IMR-90 (cell line): ENCODE data around the gene CNIH2. TPM values are rescaled to one million over a fixed set of nuclear protein-coding genes. Genes with fewer than 3 reads are reported as not detected.

Experiments
- ATAC-seq: fragments of 200-7000 bp; cut with Tn5 transposase; 2 replicates; pipeline ENCODE4 v1.9.1; 2020; ENCODE audit warnings: low read depth, mild to moderate bottlenecking, moderate library complexity
- BruUV-seq: library from RNA; stranded (reverse); fragments of 400-500 nt; replicated peaks from 2 replicates; lab custom pipeline; 2021; lab: Mats Ljungman, UMichigan
- CTCF ChIA-PET: fragments of 300-600 bp; formaldehyde crosslinking; extraction: SDS; loops from one replicate; lab custom pipeline; 2021; ENCODE audit warnings: antibody characterized with exemption; lab: Yijun Ruan, JAX
- POLR2A ChIA-PET: fragments of 300-600 bp; sonication (Branson Sonifier 250); formaldehyde crosslinking; loops from one replicate; lab custom pipeline; 2022; ENCODE audit warnings: antibody characterized with exemption; ENCODE audit not compliant: unreplicated experiment; lab: Charles Lee
- DNase-seq: peaks from one replicate; pipeline ENCODE4 v3.0.0; 2013
- H2AFZ ChIP-seq: replicated peaks from 2 replicates; pipeline ENCODE3; 2013; ENCODE audit warnings: low read length, mild to moderate bottlenecking; ENCODE audit not compliant: poor library complexity
- H2AK5ac ChIP-seq: 2 replicates; pipeline ENCODE4 v1.6.1; 2013; ENCODE audit warnings: low read depth, low read length, inconsistent platforms
- H2AK9ac ChIP-seq: replicated peaks from 2 replicates; pipeline ENCODE3; 2013; ENCODE audit warnings: mild to moderate bottlenecking, low read depth, low read length, moderate library complexity; ENCODE audit not compliant: poor library complexity
- H2BK120ac ChIP-seq: 2 replicates; pipeline ENCODE4 v1.6.1; 2013; ENCODE audit warnings: low read depth, low read length, inconsistent platforms
- H2BK15ac ChIP-seq: 3 replicates; pipeline ENCODE4 v1.6.1; 2013; ENCODE audit warnings: low read depth, low read length, inconsistent platforms
- H2BK20ac ChIP-seq: 2 replicates; pipeline ENCODE4 v1.6.1; 2013; ENCODE audit warnings: low read depth, mild to moderate bottlenecking, inconsistent platforms, low read length, moderate library complexity
- H2BK5ac ChIP-seq: 2 replicates; pipeline ENCODE4 v1.6.1; 2013; ENCODE audit warnings: mild to moderate bottlenecking, low read depth, low read length, inconsistent platforms; ENCODE audit not compliant: poor library complexity, severe bottlenecking
- H3K14ac ChIP-seq: replicated peaks from 2 replicates; pipeline ENCODE4 v1.6.1; 2013; ENCODE audit warnings: low read depth, low read length, inconsistent platforms
- H3K18ac ChIP-seq: 2 replicates; pipeline ENCODE4 v1.6.1; 2013; ENCODE audit warnings: low read depth, low read length, control low read depth
- H3K23ac ChIP-seq: 2 replicates; pipeline ENCODE4 v1.6.1; 2013; ENCODE audit warnings: low read depth, low read length, inconsistent platforms
- H3K27ac ChIP-seq: 2 replicates; pipeline ENCODE4 v1.5.1; 2013; ENCODE audit warnings: mild to moderate bottlenecking, control low read depth, low read length; ENCODE audit not compliant: insufficient read depth
- H3K27me3 ChIP-seq: 2 replicates; pipeline ENCODE4 v1.6.1; 2013; ENCODE audit warnings: low read length; ENCODE audit not compliant: control insufficient read depth, insufficient read depth
- H3K36me3 ChIP-seq: 2 replicates; pipeline ENCODE4 v1.6.1; 2013; ENCODE audit warnings: low read length, mixed read lengths; ENCODE audit not compliant: control insufficient read depth, insufficient read depth
- H3K4ac ChIP-seq: 2 replicates; pipeline ENCODE4 v1.6.1; 2013; ENCODE audit warnings: low read depth, low read length, inconsistent platforms
- H3K4me1 ChIP-seq: 2 replicates; pipeline ENCODE4 v1.6.1; 2013; ENCODE audit warnings: low read length, mixed read lengths; ENCODE audit not compliant: control insufficient read depth, insufficient read depth
- H3K4me2 ChIP-seq: 2 replicates; pipeline ENCODE4 v1.6.1; 2013; ENCODE audit warnings: low read depth, mild to moderate bottlenecking, control low read depth, low read length, moderate library complexity
- H3K4me3 ChIP-seq: 2 replicates; pipeline ENCODE4 v1.5.1; 2013; ENCODE audit warnings: low read depth, mild to moderate bottlenecking, control low read depth, low read length, moderate library complexity; ENCODE audit not compliant: insufficient read depth
- H3K56ac ChIP-seq: 2 replicates; pipeline ENCODE4 v1.6.1; 2013; ENCODE audit warnings: low read length, inconsistent platforms; ENCODE audit not compliant: insufficient read depth; ENCODE audit errors: extremely low read depth
- H3K79me1 ChIP-seq, 2 experiments: 2 replicates each; pipeline ENCODE4 v1.6.1; 2013; ENCODE audit warnings: low read length in 2 of 2, inconsistent platforms in 1 of 2, low read depth in 1 of 2
- H3K9ac ChIP-seq: 2 replicates; pipeline ENCODE4 v1.6.1; 2013; ENCODE audit warnings: low read depth, low read length, control low read depth
- H3K9me1 ChIP-seq: 2 replicates; pipeline ENCODE4 v1.6.1; 2013; ENCODE audit warnings: low read length, inconsistent platforms; ENCODE audit not compliant: insufficient read depth
- H3K9me3 ChIP-seq: 2 replicates; pipeline ENCODE4 v1.6.1; 2013; ENCODE audit warnings: low read length; ENCODE audit not compliant: control insufficient read depth, insufficient read depth
- H4K20me1 ChIP-seq: 2 replicates; pipeline ENCODE4 v1.6.1; 2013; ENCODE audit warnings: low read length, inconsistent platforms; ENCODE audit not compliant: insufficient read depth
- H4K5ac ChIP-seq: 2 replicates; pipeline ENCODE4 v1.6.1; 2013; ENCODE audit warnings: mild to moderate bottlenecking, low read depth, low read length, control low read depth
- H4K8ac ChIP-seq, 2 experiments: 2 replicates each; pipeline ENCODE4 v1.6.1; 2013; ENCODE audit warnings: low read depth in 2 of 2, low read length in 2 of 2, control low read depth in 1 of 2, inconsistent platforms in 1 of 2
- H4K91ac ChIP-seq: 2 replicates; pipeline ENCODE4 v1.6.1; 2013; ENCODE audit warnings: low read depth, low read length, inconsistent platforms; ENCODE audit not compliant: insufficient read depth
- NFE2L2 ChIP-seq: fragments of 150-350 bp; IDR thresholded peaks from 2 replicates; pipeline ENCODE4 v1.6.1; 2016; ENCODE audit warnings: low read depth, mild to moderate bottlenecking, low read length
- WGBS, 2 experiments: methylation state at CpG; one replicate each; pipeline versions ENCODE4 v1.1.5 to v1.1.7; 2013; ENCODE audit warnings: missing lambda C conversion rate in 2 of 2; ENCODE audit not compliant: insufficient read length in 1 of 2; ENCODE audit errors: extremely low coverage in 2 of 2; 5-methylcytosine and 5-hydroxymethylcytosine counted together
- dilution Hi-C: fragments of 300-500 bp; cut with HindIII; formaldehyde crosslinking; loops from one replicate; pipeline ENCODE4 v1.14.3; 2018; ENCODE audit warnings: low sequenced_read_pairs; ENCODE audit not compliant: unreplicated experiment
- in situ Hi-C: fragments of 300-500 bp; cut with MboI; formaldehyde crosslinking; loops from 3 replicates; pipeline ENCODE4 v1.14.3; 2019; ENCODE audit warnings: low sequenced_read_pairs, inconsistent platforms, mixed read lengths
- intact Hi-C: fragments of 100-400 bp; cut with micrococcal nuclease; formaldehyde crosslinking; loops from 2 replicates; pipeline ENCODE4 v1.10.0; 2022
- polyA plus RNA-seq, 3 experiments: library from polyadenylated mRNA; depleted of rRNA; stranded (reverse); fragments of >200 nt; gene quantifications; 2 replicates each; pipeline ENCODE4 v1.2.3, GENCODE V29; 2012; ENCODE audit warnings: low replicate concordance in 1 of 3
- total RNA-seq: library from RNA; depleted of rRNA; stranded (reverse); fragments of >200 nt; gene quantifications from 2 replicates; pipeline ENCODE4 v1.2.3, GENCODE V29; 2012

The CNIH2 gene
- total and polyA plus RNA-seq, 2 of the 4 experiments (the other 2 are of a cell fraction) = 0.54 to 3.4 TPM

- H3K9me1 ChIP-seq = no peaks in the 10 kb centered on the region
- no peak overlapping the region for H3K4me2 ChIP-seq
- H3K4me1 ChIP-seq = no peaks in the 10 kb centered on the region
- no peak overlapping the region for H2BK15ac ChIP-seq
- dilution Hi-C loops = no loop called here
- intact Hi-C loops = no loop called here
- H2BK20ac ChIP-seq = no peak overlapping the region
- H3K56ac ChIP-seq = no peak overlapping the region
- WGBS, 2 experiments = 75% methylated on average over 2 of the region's 25 CpGs; no CpG with 5 or more reads in 1 of the 2 experiments
- H3K27ac ChIP-seq = no peak overlapping the region
- H4K91ac ChIP-seq = no peak overlapping the region
- no peaks in the 10 kb centered on the region for H4K20me1 ChIP-seq
- H2BK5ac ChIP-seq = no peak overlapping the region
- no peak overlapping the region for H2AK5ac ChIP-seq
- no peak overlapping the region for H4K8ac ChIP-seq
- H3K9ac ChIP-seq = no peak overlapping the region
- no peak overlapping the region for H3K4me3 ChIP-seq
- TF ChIP-seq NFE2L2 = no peak
- H3K14ac ChIP-seq = no peak overlapping the region
- DNase-seq (no peak), ATAC-seq (no peak)
- H4K5ac ChIP-seq = no peak overlapping the region
- POLR2A ChIA-PET = no interaction called here
- CTCF ChIA-PET = interaction anchor here (1.2 kb wide), 1 partner anchor 17 kb away, joined by 4 read pairs; no protein-coding TSS in a partner anchor
- in situ Hi-C loops = no loop called here
- no peak overlapping the region for H3K4ac ChIP-seq
- no TSS peak for BruUV-seq
- no peak overlapping the region for H3K23ac ChIP-seq
- H2BK120ac ChIP-seq = no peak overlapping the region
- no peak overlapping the region for H3K18ac ChIP-seq
- H2AFZ ChIP-seq = no peak overlapping the region
- H3K79me1 ChIP-seq = no peaks in the 10 kb centered on the region
- no peaks in the 10 kb centered on the region for H3K9me3 ChIP-seq
- no peaks in the 10 kb centered on the region for H3K27me3 ChIP-seq
- H3K36me3 ChIP-seq = peaks cover 62% of the 10 kb centered on the region
- H2AK9ac ChIP-seq = no peak overlapping the region
Measured at GRCh38 chr11:66239998-66240780, 37.8 kb upstream of the CNIH2 start.
